ENCODE data around the gene PSD. TPM values are rescaled to one million over a fixed set of nuclear protein-coding genes. Genes with fewer than 3 reads are reported as not detected.

Gene PSD
- total RNA-seq, 4 donors from 2014 or later, result 0.30 to 1.1 (median 0.70) TPM

DNA sequence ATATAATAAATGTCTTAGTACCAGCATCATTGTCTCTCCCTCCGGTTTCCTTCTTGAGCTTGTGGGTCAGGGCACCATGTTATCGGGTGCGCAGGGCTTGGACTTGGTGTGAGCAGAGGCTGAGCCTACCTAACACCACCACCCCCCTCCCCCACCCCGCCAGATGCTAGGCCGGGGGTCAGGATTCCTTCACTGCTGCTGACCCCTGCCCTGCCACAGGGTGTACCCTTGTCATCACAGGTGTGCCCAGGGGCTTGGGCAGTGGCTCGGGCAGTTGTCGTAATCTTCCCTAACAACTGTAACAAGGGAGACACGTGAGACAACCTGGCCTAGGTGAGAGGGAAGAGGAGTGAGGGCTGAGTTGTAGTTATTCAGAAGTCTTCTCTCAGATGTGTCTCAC is 35.7 kb downstream of the PSD start:
- H3K4me3 ChIP-seq, result no peak overlapping the region
- DNase-seq (ENCODE audit: low spot score in 2 of 2), result no peak
- no peak overlapping the region for H3K27ac ChIP-seq
- peaks cover 0 to 58% (median 19%) of the 10 kb centered on the region in 3 donors for H3K36me3 ChIP-seq
- H3K9me3 ChIP-seq, result no peaks in the 10 kb centered on the region
- WGBS, 2 donors, result 91 to 92% methylated on average over 6 to 8 of the region's 8 CpGs
- no peaks in the 10 kb centered on the region for H3K27me3 ChIP-seq
- TF ChIP-seq POLR2A (IDR thresholded peaks at IDR 0.05) (no peak), EP300 (IDR thresholded peaks at IDR 0.05) (no peak)
- TF ChIP-seq, protein P1, sequence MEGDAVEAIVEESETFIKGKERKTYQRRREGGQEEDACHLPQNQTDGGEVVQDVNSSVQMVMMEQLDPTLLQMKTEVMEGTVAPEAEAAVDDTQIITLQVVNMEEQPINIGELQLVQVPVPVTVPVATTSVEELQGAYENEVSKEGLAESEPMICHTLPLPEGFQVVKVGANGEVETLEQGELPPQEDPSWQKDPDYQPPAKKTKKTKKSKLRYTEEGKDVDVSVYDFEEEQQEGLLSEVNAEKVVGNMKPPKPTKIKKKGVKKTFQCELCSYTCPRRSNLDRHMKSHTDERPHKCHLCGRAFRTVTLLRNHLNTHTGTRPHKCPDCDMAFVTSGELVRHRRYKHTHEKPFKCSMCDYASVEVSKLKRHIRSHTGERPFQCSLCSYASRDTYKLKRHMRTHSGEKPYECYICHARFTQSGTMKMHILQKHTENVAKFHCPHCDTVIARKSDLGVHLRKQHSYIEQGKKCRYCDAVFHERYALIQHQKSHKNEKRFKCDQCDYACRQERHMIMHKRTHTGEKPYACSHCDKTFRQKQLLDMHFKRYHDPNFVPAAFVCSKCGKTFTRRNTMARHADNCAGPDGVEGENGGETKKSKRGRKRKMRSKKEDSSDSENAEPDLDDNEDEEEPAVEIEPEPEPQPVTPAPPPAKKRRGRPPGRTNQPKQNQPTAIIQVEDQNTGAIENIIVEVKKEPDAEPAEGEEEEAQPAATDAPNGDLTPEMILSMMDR (IDR thresholded peaks at IDR 0.05), result no peak
- H3K4me1 ChIP-seq, result peaks cover 0 to 10% (median 3%) of the 10 kb centered on the region in 4 donors

- no peaks in the 10 kb centered on the region for H3K9me3 ChIP-seq
- TF ChIP-seq, protein P1 (IDR thresholded peaks at IDR 0.05), result no peak
- no peak for TF ChIP-seq POLR2A (IDR thresholded peaks at IDR 0.05)
- no peak for TF ChIP-seq EP300 (IDR thresholded peaks at IDR 0.05)
- no peaks in the 10 kb centered on the region for H3K27me3 ChIP-seq
- 89 to 90% methylated on average over 7 to 9 of the region's 9 CpGs for WGBS, 2 donors
- peaks cover 0 to 10% (median 3%) of the 10 kb centered on the region in 4 donors for H3K4me1 ChIP-seq
- no peak overlapping the region for H3K4me3 ChIP-seq
- no peak for DNase-seq (ENCODE audit: low spot score in 2 of 2)
- no peak overlapping the region for H3K27ac ChIP-seq
- H3K36me3 ChIP-seq, result peaks cover 0 to 67% (median 25%) of the 10 kb centered on the region in 3 donors
Observed at GRCh38 chr10:102381983-102382382, 36.6 kb downstream of the PSD start.

GRCh38 chr10:102379383-102379782 is 39.2 kb downstream of the PSD start:
- Histone ChIP-seq H3K4me3 (no peak overlapping the region), H3K4me1 (no peaks in the 10 kb centered on the region), H3K9me3 (no peaks in the 10 kb centered on the region), H3K27ac (no peak overlapping the region), H3K27me3 (no peaks in the 10 kb centered on the region), H3K36me3 (peaks cover 0 to 93% (median 44%) of the 10 kb centered on the region in 3 donors)
- DNase-seq (ENCODE audit: low spot score in 2 of 2), result no peak
- TF ChIP-seq POLR2A (IDR thresholded peaks at IDR 0.05), result no peak
- no peak for TF ChIP-seq EP300 (IDR thresholded peaks at IDR 0.05)
- TF ChIP-seq, protein P1 (IDR thresholded peaks at IDR 0.05), result no peak
- WGBS, 2 donors, result 94 to 95% methylated on average over 6 of the region's 6 CpGs

DNA sequence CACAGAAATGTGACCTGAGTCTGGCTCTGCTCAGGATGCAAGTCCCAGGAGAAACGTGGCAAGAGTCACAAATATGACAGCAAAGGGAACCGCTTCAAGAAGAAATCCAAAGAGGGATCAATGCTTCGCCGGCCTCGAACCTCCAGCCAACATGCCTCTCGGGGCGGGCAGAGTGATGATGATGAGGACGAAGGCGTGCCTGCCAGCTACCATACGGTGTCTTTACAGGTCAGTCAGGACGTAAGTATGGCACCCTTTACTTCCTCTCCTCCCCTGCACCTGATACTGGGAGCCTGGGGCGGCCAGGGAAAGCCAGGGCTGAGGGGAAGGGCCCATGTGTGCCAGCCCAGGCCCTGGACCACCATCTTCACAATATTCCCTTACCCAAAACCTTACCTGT is 41.7 kb downstream of the PSD start:
- peaks cover 0 to 99% (median 48%) of the 10 kb centered on the region in 3 donors for H3K36me3 ChIP-seq
- H3K27ac ChIP-seq, result no peak overlapping the region
- no peaks in the 10 kb centered on the region for H3K4me1 ChIP-seq
- WGBS, 2 donors, result 91 to 92% methylated on average over 12 of the region's 12 CpGs
- H3K27me3 ChIP-seq, result no peaks in the 10 kb centered on the region
- no peak for TF ChIP-seq EP300 (IDR thresholded peaks at IDR 0.05)
- no peak for DNase-seq (ENCODE audit: low spot score in 2 of 2)
- H3K4me3 ChIP-seq, result no peak overlapping the region
- H3K9me3 ChIP-seq, result no peaks in the 10 kb centered on the region

DNA sequence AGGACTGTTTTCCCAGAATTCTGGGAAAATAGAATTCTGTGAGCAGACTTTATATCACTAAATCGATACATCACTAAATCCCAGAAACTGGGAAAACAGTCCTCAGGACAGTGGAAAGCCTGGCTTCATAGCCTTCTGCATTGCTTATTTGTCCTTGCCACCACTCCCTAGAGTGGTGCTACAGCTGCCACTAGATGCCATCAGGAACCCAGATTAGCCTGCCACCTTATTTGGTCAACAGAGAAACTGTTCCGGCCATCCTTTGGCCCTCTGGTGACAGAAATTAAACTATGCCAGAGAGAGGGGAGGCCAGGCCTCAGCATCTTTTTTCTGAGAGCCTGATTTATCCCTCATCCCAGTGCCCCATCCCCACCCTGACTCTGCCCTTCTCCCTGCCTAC is 42.7 kb downstream of the PSD start:
- H3K36me3 ChIP-seq, result peaks cover 0 to 99% (median 57%) of the 10 kb centered on the region in 3 donors
- peaks cover 0 to 7% (median 0%) of the 10 kb centered on the region in 4 donors for H3K9me3 ChIP-seq
- H3K27ac ChIP-seq, result no peak overlapping the region
- 66 to 94% methylated on average over 2 of the region's 2 CpGs for WGBS, 2 donors
- no peaks in the 10 kb centered on the region for H3K4me1 ChIP-seq
- no peak overlapping the region for H3K4me3 ChIP-seq
- no peak for TF ChIP-seq EP300 (IDR thresholded peaks at IDR 0.05)
- no peak for TF ChIP-seq POLR2A (IDR thresholded peaks at IDR 0.05)
- TF ChIP-seq, protein P1 (IDR thresholded peaks at IDR 0.05), result no peak
- no peaks in the 10 kb centered on the region for H3K27me3 ChIP-seq
- DNase-seq (ENCODE audit: low spot score in 2 of 2), result no peak

DNA sequence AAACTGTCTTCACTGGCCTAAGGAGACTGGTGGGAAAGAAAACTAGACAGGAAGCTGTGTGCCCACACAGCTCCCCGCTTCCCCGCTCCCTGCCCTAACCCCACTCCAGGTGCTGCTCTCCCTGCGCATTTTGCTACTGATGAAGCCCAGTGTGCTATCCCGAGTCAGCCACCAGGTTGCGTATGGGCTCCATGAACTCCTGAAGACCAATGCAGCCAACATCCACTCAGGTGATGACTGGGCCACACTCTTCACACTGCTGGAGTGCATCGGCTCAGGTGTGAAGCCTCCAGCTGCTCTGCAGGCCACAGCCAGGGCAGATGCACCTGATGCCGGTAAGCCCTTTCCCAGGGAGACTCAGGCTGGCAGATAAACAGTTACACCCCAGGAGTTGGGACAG is 43.3 kb downstream of the PSD start:
- Histone ChIP-seq H3K36me3 (peaks cover 0 to 99% (median 59%) of the 10 kb centered on the region in 3 donors), H3K4me3 (no peak overlapping the region), H3K9me3 (peaks cover 0 to 10% (median 0%) of the 10 kb centered on the region in 4 donors), H3K27me3 (no peaks in the 10 kb centered on the region), H3K4me1 (no peaks in the 10 kb centered on the region), H3K27ac (no peak overlapping the region)
- DNase-seq (ENCODE audit: low spot score in 2 of 2), result no peak
- TF ChIP-seq EP300 (IDR thresholded peaks at IDR 0.05), result no peak
- no peak for TF ChIP-seq POLR2A (IDR thresholded peaks at IDR 0.05)
- TF ChIP-seq, protein P1 (IDR thresholded peaks at IDR 0.05), result no peak
- 86 to 90% methylated on average over 7 of the region's 7 CpGs for WGBS, 2 donors
